ENCODE measurements around the gene OR6T1.

DNA sequence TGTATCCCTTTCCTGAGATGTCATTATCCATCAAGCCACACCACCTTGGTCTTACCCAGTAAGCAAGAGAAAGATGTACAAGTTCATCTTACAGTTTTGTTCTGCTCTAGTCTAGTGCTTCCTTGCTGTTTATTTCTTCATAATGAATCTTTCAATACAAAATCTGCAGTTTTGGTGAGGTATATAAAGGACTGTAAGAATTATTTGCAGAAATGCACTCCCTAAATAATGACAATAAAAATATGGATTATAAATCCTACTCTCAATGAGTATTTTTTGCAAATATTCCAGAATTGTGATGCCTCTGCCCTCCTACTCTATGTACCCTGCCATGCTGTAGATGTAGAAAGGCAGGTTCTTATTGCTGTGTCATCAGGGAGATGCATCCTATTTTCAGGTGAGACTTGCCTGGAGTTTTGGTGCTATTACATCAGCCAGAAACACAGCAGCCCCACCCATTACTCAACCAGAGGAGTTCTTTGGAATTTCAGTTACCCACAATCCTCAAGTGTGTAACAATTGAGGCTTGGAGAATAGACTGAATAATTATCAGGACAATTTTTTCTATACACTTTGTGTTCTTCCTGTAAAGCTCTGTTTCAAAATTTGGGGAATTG, 34.2 kb upstream of the OR6T1 start, which contains the start of gene OR10S1:
- no peak for TF ChIP-seq POLR2A (IDR thresholded peaks at IDR 0.05)
- TF ChIP-seq, protein P1, sequence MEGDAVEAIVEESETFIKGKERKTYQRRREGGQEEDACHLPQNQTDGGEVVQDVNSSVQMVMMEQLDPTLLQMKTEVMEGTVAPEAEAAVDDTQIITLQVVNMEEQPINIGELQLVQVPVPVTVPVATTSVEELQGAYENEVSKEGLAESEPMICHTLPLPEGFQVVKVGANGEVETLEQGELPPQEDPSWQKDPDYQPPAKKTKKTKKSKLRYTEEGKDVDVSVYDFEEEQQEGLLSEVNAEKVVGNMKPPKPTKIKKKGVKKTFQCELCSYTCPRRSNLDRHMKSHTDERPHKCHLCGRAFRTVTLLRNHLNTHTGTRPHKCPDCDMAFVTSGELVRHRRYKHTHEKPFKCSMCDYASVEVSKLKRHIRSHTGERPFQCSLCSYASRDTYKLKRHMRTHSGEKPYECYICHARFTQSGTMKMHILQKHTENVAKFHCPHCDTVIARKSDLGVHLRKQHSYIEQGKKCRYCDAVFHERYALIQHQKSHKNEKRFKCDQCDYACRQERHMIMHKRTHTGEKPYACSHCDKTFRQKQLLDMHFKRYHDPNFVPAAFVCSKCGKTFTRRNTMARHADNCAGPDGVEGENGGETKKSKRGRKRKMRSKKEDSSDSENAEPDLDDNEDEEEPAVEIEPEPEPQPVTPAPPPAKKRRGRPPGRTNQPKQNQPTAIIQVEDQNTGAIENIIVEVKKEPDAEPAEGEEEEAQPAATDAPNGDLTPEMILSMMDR (IDR thresholded peaks at IDR 0.05 in 4 of 5, conservative IDR thresholded peaks at IDR 0.05 in 1 of 5): no peak
